ENCODE measurements around the gene SYT7. TPM values are rescaled to one million over a fixed set of nuclear protein-coding genes. Genes with fewer than 3 reads are reported as not detected.

SYT7 gene
- total and polyA plus RNA-seq, 11 donors: 12.4 to 34.7 (median 17.4) TPM

DNA sequence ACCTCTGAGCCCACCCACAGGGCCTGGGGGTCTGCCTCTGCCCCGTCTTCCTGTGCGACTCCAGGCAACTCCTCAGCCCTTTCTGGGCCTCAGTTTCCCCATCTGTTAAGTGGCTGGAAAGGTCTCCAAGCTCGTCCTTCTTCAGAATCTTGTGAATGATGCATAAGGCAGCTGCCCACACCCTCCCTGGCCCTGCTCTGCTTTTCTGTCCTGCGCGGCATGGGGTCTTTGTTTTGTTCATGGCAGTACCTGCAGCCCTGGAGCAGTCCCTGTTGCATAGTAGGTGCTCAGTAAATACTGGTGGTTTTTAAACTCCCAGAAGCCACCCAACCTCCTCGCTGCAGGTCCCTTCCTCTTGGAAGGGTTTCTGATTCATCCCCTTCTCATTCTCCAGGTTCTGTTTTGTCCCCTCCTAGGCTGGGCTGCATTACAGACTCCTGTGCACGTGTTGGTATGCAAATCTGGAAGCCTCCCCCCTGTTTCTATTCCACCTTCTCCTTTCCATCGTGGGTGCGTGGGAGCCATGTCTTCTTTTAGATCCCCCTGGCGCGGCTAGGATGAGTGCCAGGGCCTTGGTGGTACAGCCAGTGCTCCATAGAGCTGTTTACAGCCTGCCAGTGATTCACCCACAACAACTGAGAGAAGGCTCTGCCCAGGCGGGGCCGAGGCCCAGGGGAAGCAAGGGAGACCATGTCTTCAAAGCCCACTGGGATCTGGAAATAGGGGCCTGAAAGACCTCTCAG lies 19.3 kb upstream of the SYT7 start:
- no peak for TF ChIP-seq POLR2A (IDR thresholded peaks at IDR 0.05)
- TF ChIP-seq, protein P1, sequence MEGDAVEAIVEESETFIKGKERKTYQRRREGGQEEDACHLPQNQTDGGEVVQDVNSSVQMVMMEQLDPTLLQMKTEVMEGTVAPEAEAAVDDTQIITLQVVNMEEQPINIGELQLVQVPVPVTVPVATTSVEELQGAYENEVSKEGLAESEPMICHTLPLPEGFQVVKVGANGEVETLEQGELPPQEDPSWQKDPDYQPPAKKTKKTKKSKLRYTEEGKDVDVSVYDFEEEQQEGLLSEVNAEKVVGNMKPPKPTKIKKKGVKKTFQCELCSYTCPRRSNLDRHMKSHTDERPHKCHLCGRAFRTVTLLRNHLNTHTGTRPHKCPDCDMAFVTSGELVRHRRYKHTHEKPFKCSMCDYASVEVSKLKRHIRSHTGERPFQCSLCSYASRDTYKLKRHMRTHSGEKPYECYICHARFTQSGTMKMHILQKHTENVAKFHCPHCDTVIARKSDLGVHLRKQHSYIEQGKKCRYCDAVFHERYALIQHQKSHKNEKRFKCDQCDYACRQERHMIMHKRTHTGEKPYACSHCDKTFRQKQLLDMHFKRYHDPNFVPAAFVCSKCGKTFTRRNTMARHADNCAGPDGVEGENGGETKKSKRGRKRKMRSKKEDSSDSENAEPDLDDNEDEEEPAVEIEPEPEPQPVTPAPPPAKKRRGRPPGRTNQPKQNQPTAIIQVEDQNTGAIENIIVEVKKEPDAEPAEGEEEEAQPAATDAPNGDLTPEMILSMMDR (IDR thresholded peaks at IDR 0.05): no peak
- no peaks in the 10 kb centered on the region for H3K27me3 ChIP-seq
- no peaks in the 10 kb centered on the region for H3K36me3 ChIP-seq
- peak overlapping the region in 9 of 12 donors; percentile 9 to 75 (median 58) for H3K27ac ChIP-seq
- WGBS, 4 donors: 85 to 91% (median 89%) methylated on average over 12 to 13 of the region's 13 CpGs
- peak overlapping the region in 2 of 12 donors; percentile 19 to 32 for H3K4me3 ChIP-seq
- no peak for ATAC-seq
- no peaks in the 10 kb centered on the region for H3K9me3 ChIP-seq
- no peak for DNase-seq
- H3K4me1 ChIP-seq: peaks cover 0 to 45% (median 16%) of the 10 kb centered on the region in 12 donors
- intact Hi-C loops (cut with DNase I): no loop called here

DNA sequence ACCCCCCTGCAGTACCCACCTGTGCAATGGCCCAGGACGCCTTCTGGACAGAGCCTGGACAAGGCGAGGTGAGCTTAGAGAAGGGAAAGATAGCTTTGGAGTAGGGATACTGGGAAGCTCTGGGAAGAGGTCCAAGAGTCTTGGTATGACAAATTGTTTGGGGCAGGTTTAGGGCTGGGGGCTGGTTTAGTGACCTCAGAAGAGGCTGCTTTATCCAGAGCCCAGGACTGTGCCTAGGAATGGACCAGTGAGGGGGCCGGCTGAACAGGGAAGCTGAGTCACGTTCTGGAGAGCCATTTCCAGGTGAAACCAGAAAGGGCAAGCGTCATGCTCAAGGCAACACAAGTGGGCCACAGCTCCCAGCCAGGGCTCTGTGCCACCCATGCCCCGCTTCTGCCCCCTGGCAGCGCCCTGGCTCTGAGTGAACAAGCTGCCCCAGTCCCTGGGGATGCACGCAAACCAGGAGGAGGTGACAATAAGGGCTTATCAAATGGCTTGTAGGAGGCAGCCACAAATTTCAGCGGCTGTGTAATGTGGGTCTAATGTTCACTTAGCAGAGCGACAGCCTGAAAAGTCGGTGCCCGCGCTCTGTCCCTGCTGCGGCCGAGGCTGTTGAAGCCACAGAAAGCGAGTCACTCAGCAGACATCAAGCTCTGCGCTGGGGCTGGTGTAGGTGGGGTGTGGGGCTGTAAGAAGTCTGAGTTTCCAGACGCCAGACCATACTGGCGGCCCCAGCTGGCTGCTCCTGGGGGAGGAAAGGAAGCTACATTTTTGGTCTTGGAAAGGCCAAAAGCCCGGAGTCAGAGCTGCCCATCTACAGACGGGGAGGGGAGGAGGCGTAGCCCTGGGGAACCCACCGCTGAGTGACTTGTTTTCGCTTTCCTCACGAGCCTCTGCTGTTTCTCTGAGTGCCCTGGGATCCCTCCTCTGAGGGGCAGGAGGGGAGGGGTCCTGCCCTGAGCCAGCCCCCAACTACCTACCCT lies 18.3 kb upstream of the SYT7 start:
- no peaks in the 10 kb centered on the region for H3K9me3 ChIP-seq
- H3K27me3 ChIP-seq: no peaks in the 10 kb centered on the region
- 39 to 56% (median 41%) methylated on average over 20 to 25 of the region's 25 CpGs for WGBS, 4 donors
- peaks cover 0 to 53% (median 20%) of the 10 kb centered on the region in 12 donors for H3K4me1 ChIP-seq
- H3K36me3 ChIP-seq: no peaks in the 10 kb centered on the region
- ATAC-seq (peak in 3 of 4 donors; percentile 27 to 64 (median 43)), DNase-seq (peak; percentile 54 to 80 (median 73))
- H3K27ac ChIP-seq: peak overlapping the region in 11 of 12 donors; percentile 9 to 75 (median 58)
- TF ChIP-seq, protein P1 (IDR thresholded peaks at IDR 0.05): no peak
- TF ChIP-seq POLR2A (IDR thresholded peaks at IDR 0.05): no peak
- H3K4me3 ChIP-seq: peak overlapping the region in 5 of 12 donors; percentile 1 to 32 (median 12)
- intact Hi-C loops (cut with DNase I): no loop called here

DNA sequence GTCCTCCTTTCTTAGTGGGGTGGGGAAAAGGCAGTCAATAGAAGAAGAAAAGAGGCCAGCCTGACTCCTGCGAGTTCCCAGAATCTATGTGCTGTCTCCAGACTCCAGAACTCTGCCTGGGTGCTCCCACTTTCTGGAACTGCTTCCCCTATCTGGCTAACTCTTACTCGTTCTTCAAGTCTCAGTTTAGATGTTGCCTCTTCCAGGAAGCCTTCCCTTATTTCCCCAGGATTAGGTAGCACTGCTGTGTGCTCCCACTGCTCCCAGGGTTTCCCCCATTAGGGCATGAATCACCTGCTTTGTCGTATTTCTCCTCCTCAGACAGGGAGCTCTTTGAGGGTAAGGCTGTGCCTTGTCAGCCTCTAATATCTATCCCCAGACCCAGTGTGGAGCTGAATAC lies 17.5 kb upstream of the SYT7 start:
- WGBS, 4 donors: 71 to 83% (median 77%) methylated on average over 3 of the region's 3 CpGs
- H3K27ac ChIP-seq: peak overlapping the region in 3 of 12 donors; percentile 54 to 74 (median 59)
- no peaks in the 10 kb centered on the region for H3K36me3 ChIP-seq
- no peak for TF ChIP-seq POLR2A (IDR thresholded peaks at IDR 0.05)
- TF ChIP-seq, protein P1 (IDR thresholded peaks at IDR 0.05): no peak
- no peaks in the 10 kb centered on the region for H3K27me3 ChIP-seq
- peaks cover 0 to 53% (median 19%) of the 10 kb centered on the region in 12 donors for H3K4me1 ChIP-seq
- intact Hi-C loops (cut with DNase I): no loop called here
- DNase-seq: no peak
- no peak overlapping the region for H3K4me3 ChIP-seq
- H3K9me3 ChIP-seq: no peaks in the 10 kb centered on the region
- ATAC-seq: no peak

DNA sequence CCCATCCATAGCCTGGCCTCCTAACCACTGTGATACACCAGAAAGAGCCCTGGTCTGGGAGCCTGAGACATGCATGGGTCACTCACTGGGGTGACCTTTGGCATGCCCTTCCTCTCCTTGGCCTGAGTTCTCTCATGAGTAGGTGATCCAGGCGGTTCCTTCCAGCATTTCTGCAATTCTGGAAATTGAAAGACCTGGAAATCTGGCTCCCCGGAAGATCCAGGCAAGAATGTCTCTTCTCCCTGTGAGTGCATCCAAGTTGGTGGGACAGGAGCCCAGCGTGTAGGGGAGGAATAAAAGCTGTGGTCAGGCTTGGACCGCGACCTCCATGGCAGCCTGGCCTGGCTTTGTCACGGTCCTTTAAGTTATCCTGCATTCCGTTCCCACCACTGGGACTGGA lies 16.1 kb upstream of the SYT7 start:
- H3K4me1 ChIP-seq: peaks cover 0 to 53% (median 19%) of the 10 kb centered on the region in 12 donors
- no peak for TF ChIP-seq POLR2A (IDR thresholded peaks at IDR 0.05)
- TF ChIP-seq, protein P1 (IDR thresholded peaks at IDR 0.05): no peak
- peak overlapping the region in 1 of 12 donors; percentile 5 for H3K27ac ChIP-seq
- ATAC-seq (no peak), DNase-seq (peak in 1 of 5 donors; percentile 16)
- intact Hi-C loops (cut with DNase I): no loop called here
- no peaks in the 10 kb centered on the region for H3K9me3 ChIP-seq
- no peak overlapping the region for H3K4me3 ChIP-seq
- no peaks in the 10 kb centered on the region for H3K27me3 ChIP-seq
- H3K36me3 ChIP-seq: no peaks in the 10 kb centered on the region
- WGBS, 4 donors: 75 to 90% (median 85%) methylated on average over 6 to 7 of the region's 7 CpGs

Measured in heart left ventricle (tissue), 16 donors.